SHP77 treated with DMSO at 0.1 percent for 48 hours (cell line): Measurements from ENCODE around the gene SMIM35.
"Not testable (repeated sequence)": the region's sequence is repeated elsewhere in the genome, so short reads cannot be mapped to it uniquely, and the experiment has no call there.

Source experiments
- DNase-seq: peaks from one replicate; lab custom pipeline; 2025; lab: John Stamatoyannopoulos, UW

SMIM35 gene

GRCh38 chr11:117983163-117983475 lies 103.6 kb downstream of the SMIM35 start:
- DNase-seq = no peak

GRCh38 chr11:117980720-117981119 lies 106.0 kb downstream of the SMIM35 start:
- no peak for DNase-seq

GRCh38 chr11:117980280-117980679 lies 106.5 kb downstream of the SMIM35 start:
- no peak for DNase-seq

GRCh38 chr11:117979481-117980211 lies 107.1 kb downstream of the SMIM35 start:
- no peak for DNase-seq

GRCh38 chr11:117978991-117979390 lies 107.8 kb downstream of the SMIM35 start:
- no peak for DNase-seq

- DNase-seq = not testable (repeated sequence)
These were observed 108.4 kb downstream of the SMIM35 start for GRCh38 chr11:117978291-117978910.

- not testable (repeated sequence) for DNase-seq
These were observed 109.0 kb downstream of the SMIM35 start for GRCh38 chr11:117977612-117978264.

GRCh38 chr11:117977029-117977428 lies 109.7 kb downstream of the SMIM35 start:
- no peak for DNase-seq

GRCh38 chr11:117976445-117976844 lies 110.3 kb downstream of the SMIM35 start:
- DNase-seq = no peak

- no peak for DNase-seq
These were observed 113.3 kb downstream of the SMIM35 start for GRCh38 chr11:117973503-117973860.

GRCh38 chr11:117972629-117973502 lies 113.9 kb downstream of the SMIM35 start:
- no peak for DNase-seq

GRCh38 chr11:117972044-117972443 lies 114.7 kb downstream of the SMIM35 start:
- no peak for DNase-seq

GRCh38 chr11:117970400-117971024 lies 116.3 kb downstream of the SMIM35 start:
- no peak for DNase-seq

- no peak for DNase-seq
These were observed 117.4 kb downstream of the SMIM35 start for GRCh38 chr11:117969160-117969991.

GRCh38 chr11:117966908-117967307 lies 119.9 kb downstream of the SMIM35 start:
- DNase-seq = no peak

- DNase-seq = no peak
These were observed 123.9 kb downstream of the SMIM35 start for GRCh38 chr11:117962826-117963225.

- DNase-seq = no peak
These were observed 124.9 kb downstream of the SMIM35 start for GRCh38 chr11:117961896-117962295.

GRCh38 chr11:117960406-117960805 lies 126.4 kb downstream of the SMIM35 start:
- DNase-seq = no peak

GRCh38 chr11:117959438-117960149 lies 127.2 kb downstream of the SMIM35 start:
- no peak for DNase-seq

- DNase-seq = no peak
These were observed 127.8 kb downstream of the SMIM35 start for GRCh38 chr11:117958949-117959348.
